Cardiac muscle cell (in vitro differentiated cells and primary cell): ENCODE measurements around the gene FBRS. TPM values are rescaled to one million over a fixed set of nuclear protein-coding genes. Genes with fewer than 3 reads are reported as not detected.
A peak's percentile ranks its signal among the peaks of the same experiment; 100 is the strongest.

Experiments used
- DNase-seq, 2 donors: peaks; one replicate each; pipeline versions ENCODE4 v3.0.0 to v3.0.0-alpha.2; 2010 to 2017; ENCODE audit warnings: low read depth in 1 of 2, low spot score in 1 of 2
- H3K27ac ChIP-seq: fragments of 200-600 bp; sonication (generic); 2 replicates; pipeline ENCODE4 v1.5.1; 2016
- H3K27me3 ChIP-seq: fragments of 200-600 bp; sonication (generic); 2 replicates; pipeline ENCODE4 v1.6.0; 2016; ENCODE audit warnings: control low read depth
- H3K36me3 ChIP-seq: fragments of 200-600 bp; sonication (generic); 2 replicates; pipeline ENCODE4 v1.5.1; 2016; ENCODE audit warnings: control low read depth
- H3K4me1 ChIP-seq: fragments of 200-600 bp; sonication (generic); 2 replicates; pipeline ENCODE4 v1.8.1; 2017; ENCODE audit warnings: low read depth, mild to moderate bottlenecking, mixed run types
- H3K4me3 ChIP-seq: fragments of 200-600 bp; sonication (generic); 2 replicates; pipeline ENCODE4 v1.5.1; 2016; ENCODE audit warnings: mild to moderate bottlenecking
- H3K9me3 ChIP-seq: fragments of 200-600 bp; sonication (generic); 2 replicates; pipeline ENCODE4 v1.5.1; 2017; ENCODE audit warnings: low read depth, mild to moderate bottlenecking, control low read depth
- polyA plus RNA-seq: library from polyadenylated mRNA; unstranded; fragments of >200 nt; fragmentation: Nextera tagmentation; extraction: Ambion mirVana; gene quantifications from 2 replicates; pipeline ENCODE4 v1.2.1, GENCODE V29; 2016
- total RNA-seq: library from RNA; depleted of rRNA; stranded (reverse); fragments of >200 nt; gene quantifications from 2 replicates; pipeline ENCODE4 v1.2.3, GENCODE V29; 2016
- TF ChIP-seq, protein P1 (sequence below): IDR thresholded peaks from 2 replicates; pipeline ENCODE4 v1.5.1; 2012; ENCODE audit warnings: low read depth, mild to moderate bottlenecking, low read length

FBRS gene
- total and polyA plus RNA-seq, 2 experiments from 2014 or later: 21.2 to 55.4 TPM

DNA sequence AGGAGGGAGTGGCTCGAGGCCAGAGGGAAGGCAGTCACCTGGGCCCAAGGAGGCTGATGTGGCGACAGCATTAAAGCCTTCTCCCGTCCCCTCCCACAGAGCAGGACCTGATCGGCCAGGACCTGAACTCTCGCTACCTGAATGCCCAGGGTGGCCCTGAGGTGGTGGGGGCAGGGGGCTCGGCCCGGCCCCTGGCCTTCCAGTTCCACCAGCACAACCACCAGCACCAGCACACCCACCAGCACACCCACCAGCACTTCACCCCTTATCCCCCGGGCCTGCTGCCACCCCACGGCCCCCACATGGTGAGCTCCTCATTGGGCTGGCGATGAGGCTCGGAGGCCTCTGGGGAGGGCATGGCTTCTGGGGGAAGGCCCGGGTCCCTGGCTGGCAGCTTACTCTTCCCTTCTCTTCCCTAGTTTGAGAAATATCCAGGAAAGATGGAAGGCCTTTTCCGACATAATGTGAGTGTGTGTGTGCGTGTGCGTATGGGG lies 6.4 kb downstream of the FBRS start:
- H3K27me3 ChIP-seq: no peaks in the 10 kb centered on the region
- H3K4me1 ChIP-seq: peaks cover 8% of the 10 kb centered on the region
- no peak for DNase-seq
- TF ChIP-seq, protein P1, sequence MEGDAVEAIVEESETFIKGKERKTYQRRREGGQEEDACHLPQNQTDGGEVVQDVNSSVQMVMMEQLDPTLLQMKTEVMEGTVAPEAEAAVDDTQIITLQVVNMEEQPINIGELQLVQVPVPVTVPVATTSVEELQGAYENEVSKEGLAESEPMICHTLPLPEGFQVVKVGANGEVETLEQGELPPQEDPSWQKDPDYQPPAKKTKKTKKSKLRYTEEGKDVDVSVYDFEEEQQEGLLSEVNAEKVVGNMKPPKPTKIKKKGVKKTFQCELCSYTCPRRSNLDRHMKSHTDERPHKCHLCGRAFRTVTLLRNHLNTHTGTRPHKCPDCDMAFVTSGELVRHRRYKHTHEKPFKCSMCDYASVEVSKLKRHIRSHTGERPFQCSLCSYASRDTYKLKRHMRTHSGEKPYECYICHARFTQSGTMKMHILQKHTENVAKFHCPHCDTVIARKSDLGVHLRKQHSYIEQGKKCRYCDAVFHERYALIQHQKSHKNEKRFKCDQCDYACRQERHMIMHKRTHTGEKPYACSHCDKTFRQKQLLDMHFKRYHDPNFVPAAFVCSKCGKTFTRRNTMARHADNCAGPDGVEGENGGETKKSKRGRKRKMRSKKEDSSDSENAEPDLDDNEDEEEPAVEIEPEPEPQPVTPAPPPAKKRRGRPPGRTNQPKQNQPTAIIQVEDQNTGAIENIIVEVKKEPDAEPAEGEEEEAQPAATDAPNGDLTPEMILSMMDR: no peak
- H3K27ac ChIP-seq: no peak overlapping the region
- H3K36me3 ChIP-seq: peaks cover 41% of the 10 kb centered on the region
- H3K9me3 ChIP-seq: no peaks in the 10 kb centered on the region
- no peak overlapping the region for H3K4me3 ChIP-seq

DNA sequence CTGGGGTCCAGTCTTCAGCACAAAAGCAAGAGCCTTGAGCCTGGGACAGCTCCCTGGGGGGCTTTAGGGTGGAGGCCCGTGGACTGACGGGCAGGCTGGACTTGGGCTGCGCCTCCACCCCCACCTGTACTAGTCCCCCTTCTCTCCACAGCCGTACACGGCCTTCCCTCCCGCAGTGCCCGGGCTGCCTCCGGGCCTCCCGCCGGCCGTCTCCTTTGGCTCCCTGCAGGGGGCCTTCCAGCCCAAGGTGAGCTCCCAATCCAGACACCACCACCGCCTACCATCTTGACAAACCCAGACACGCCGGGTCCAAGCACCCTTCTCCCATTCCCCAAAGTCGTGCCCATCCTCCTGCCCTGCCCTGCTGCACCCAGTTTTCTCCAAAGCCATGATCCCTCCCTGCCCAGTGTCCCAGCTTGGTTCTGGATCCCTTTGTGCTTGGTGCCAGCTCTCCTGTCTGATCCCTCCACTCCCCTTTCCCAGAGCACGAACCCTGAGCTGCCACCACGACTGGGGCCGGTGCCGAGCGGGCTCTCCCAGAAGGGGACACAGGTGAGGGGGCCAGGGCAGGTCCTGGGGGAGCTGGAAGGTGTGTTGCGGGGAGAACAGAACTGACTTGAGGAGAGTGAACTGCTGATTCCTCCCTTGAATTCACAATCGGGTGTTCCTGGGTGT lies 7.1 kb downstream of the FBRS start:
- no peaks in the 10 kb centered on the region for H3K27me3 ChIP-seq
- H3K36me3 ChIP-seq: peaks cover 44% of the 10 kb centered on the region
- no peaks in the 10 kb centered on the region for H3K9me3 ChIP-seq
- peaks cover 5% of the 10 kb centered on the region for H3K4me1 ChIP-seq
- TF ChIP-seq, protein P1: no peak
- H3K27ac ChIP-seq: no peak overlapping the region
- no peak for DNase-seq
- H3K4me3 ChIP-seq: no peak overlapping the region

DNA sequence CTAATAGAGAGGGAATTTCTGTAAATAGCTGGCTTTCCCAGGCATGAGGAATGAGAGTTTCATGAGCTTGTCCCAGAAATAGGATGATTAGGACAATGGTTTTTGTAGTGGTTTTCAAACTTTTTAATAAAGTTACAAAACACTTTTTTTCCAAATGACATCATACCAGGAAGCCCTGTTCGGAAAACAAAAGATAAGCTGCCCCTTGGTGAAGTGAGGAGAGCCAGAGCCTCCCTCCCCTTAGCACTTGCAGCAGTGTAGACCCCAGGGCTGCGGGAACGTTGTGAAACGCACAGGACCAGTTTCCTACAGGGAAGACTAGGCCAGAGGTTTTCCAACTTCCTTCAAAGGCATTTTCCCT lies 7.6 kb downstream of the FBRS start:
- no peaks in the 10 kb centered on the region for H3K27me3 ChIP-seq
- H3K27ac ChIP-seq: no peak overlapping the region
- no peak overlapping the region for H3K4me3 ChIP-seq
- peaks cover 48% of the 10 kb centered on the region for H3K36me3 ChIP-seq
- TF ChIP-seq, protein P1: no peak
- peaks cover under 1% of the 10 kb centered on the region for H3K4me1 ChIP-seq
- DNase-seq: peak in 1 of 2 donors; percentile 71
- H3K9me3 ChIP-seq: no peaks in the 10 kb centered on the region

DNA sequence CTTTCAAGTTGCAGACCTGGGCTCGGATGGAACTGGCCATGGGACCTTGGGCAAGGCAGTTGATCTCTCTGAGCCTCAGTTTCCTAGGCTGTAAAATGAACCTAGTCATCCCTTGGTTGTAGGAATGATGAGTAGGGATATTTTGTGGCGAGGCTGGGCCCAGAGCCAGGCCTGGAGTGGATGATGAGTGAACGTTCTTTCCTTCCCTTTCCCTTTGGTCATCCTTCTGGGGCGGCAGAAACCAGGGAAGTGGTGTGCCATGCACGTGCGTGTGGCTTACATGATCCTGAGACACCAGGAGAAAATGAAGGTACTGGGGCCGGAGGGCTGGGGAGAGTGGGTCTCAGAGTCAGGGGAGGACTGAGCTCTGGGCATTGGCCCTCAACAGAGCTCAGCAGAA lies 8.4 kb downstream of the FBRS start:
- peak in 1 of 2 donors; percentile 41 for DNase-seq
- TF ChIP-seq, protein P1: no peak
- no peaks in the 10 kb centered on the region for H3K27me3 ChIP-seq
- H3K9me3 ChIP-seq: no peaks in the 10 kb centered on the region
- no peaks in the 10 kb centered on the region for H3K4me1 ChIP-seq
- peaks cover 48% of the 10 kb centered on the region for H3K36me3 ChIP-seq
- H3K27ac ChIP-seq: no peak overlapping the region
- H3K4me3 ChIP-seq: no peak overlapping the region

DNA sequence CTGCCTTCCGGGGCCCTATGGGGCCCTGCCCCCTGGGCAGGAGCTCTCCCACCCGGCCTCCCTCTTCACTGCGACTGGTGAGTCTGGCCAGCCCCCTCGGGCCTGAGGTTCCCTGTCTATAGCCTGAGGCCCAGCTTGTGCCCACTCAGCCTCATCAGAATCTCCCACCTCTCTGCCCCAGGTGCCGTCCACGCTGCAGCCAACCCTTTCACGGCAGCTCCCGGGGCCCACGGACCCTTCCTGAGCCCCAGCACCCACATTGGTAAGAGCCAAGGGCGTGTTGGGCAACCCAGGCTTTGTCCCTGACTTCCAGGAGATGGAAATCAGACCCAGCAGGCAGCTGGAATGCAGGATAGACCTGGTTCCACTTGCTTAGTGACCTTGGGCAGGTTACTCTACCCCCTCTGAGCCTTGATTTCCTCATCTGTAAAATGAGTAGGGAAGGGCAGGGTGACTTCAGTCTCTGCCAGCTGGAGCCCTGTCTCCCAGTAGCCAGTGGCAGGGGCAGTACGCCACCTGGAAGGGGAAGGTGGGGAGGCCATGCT lies 9.2 kb downstream of the FBRS start:
- H3K36me3 ChIP-seq: peaks cover 46% of the 10 kb centered on the region
- H3K4me3 ChIP-seq: no peak overlapping the region
- H3K4me1 ChIP-seq: no peaks in the 10 kb centered on the region
- TF ChIP-seq, protein P1: no peak
- H3K27me3 ChIP-seq: peaks cover 4% of the 10 kb centered on the region
- no peaks in the 10 kb centered on the region for H3K9me3 ChIP-seq
- H3K27ac ChIP-seq: no peak overlapping the region
- DNase-seq: no peak
